Measurements from ENCODE around the gene FRMD4A.
"Not testable (repeated sequence)": the region's sequence is repeated elsewhere in the genome, so short reads cannot be mapped to it uniquely, and the experiment has no call there.

Gene FRMD4A

GRCh38 chr10:13942035-13942434 lies 388.7 kb downstream of the FRMD4A start:
- DNase-seq: no peak

- no peak for DNase-seq
These were observed 391.3 kb downstream of the FRMD4A start for GRCh38 chr10:13939391-13939790.

DNA sequence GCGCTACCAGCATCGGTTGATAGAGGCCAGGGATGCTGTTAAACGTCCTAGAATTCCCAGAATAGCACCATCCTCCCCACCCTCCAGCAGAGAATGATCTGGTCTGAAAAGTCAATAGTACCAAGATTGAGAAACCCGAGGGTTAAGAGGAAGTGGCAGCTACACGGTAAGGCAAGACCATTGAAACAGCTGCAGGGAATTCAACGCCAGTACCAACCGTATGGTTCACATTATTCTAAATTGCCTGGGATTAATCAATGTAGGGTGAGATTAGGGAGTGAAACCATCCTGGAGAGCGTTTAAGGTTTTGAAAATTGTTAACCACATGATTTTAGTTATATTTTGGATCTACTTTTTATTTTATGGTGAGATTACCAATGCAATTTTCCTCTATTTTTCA lies 391.8 kb downstream of the FRMD4A start:
- DNase-seq: no peak

DNA sequence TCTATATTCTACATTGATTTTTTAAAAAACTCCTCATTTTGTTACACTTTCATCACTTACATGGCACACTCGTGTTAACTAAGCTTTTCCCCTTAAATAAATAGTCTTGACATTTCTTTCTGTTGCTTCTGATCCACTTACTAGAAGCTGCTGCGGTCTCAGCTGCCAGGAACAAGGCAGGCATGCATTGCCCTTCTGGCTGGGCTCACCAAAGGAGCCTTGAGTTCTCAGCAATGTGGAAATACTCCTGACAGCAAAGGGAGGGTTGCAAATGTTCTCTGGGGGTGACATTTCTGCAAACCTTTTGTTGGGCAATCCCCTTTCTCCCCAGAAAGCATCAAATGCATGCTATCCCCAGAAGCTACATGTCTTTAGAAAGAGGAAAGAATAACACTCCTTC lies 393.9 kb downstream of the FRMD4A start:
- DNase-seq: no peak

DNA sequence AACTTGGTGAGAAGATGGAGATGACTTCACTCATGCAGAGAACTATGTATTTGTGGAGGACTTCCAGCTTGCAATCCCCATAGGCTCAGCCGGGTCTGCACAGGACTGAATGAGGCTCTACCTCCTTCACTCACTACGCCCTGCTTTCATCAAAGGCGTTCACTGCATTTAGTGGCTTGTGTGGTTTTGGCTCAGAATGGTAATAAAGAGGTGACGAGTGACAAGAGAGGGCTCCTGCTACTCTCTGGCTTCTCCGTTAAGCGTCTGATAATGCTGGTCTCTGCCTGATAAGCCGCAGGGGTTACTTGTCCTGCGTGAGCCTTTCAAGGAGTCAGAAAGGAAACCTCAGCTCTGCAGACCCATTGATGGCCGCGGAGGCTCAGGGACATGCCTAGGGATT lies 400.6 kb downstream of the FRMD4A start:
- DNase-seq: no peak

GRCh38 chr10:13928451-13928850 lies 402.3 kb downstream of the FRMD4A start:
- DNase-seq: no peak

- no peak for DNase-seq
These were observed 404.5 kb downstream of the FRMD4A start for GRCh38 chr10:13925971-13926780.

DNA sequence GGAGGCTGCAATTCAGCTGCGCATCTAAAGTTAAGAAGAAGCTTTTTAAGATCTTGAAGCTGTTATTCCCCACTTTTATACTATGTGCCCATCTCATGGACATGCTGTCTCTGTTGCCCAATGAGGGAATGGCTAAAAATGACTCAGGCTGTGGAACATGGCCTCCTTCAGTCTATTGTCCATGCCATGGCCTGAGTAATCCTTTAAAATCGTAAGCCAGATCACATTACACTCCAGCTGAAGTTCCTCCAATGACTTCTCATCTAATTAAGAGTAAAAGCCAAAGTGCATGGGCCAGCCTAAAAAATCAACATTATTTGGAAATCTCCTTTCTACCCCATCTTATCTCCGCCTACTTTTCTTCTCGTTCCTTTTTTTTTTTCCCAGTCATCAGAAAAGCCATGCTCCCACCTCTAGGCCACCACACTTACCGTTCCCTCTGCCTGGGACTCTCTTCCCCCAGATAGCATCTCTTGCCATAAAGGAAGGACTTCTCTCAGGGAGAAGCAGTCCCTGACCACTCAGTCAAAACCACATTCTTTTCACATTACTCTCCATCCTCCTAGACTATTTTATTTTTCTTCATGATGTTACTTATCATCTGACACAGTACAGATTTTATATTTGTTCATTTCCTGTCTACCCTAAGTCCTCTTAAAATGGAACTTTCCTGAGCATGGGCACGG lies 406.5 kb downstream of the FRMD4A start:
- DNase-seq: no peak

- no peak for DNase-seq
These were observed 408.1 kb downstream of the FRMD4A start for GRCh38 chr10:13922586-13922985.

- no peak for DNase-seq
These were observed 408.8 kb downstream of the FRMD4A start for GRCh38 chr10:13921941-13922340.

GRCh38 chr10:13921131-13921530 lies 409.6 kb downstream of the FRMD4A start:
- DNase-seq: not testable (repeated sequence)

DNA sequence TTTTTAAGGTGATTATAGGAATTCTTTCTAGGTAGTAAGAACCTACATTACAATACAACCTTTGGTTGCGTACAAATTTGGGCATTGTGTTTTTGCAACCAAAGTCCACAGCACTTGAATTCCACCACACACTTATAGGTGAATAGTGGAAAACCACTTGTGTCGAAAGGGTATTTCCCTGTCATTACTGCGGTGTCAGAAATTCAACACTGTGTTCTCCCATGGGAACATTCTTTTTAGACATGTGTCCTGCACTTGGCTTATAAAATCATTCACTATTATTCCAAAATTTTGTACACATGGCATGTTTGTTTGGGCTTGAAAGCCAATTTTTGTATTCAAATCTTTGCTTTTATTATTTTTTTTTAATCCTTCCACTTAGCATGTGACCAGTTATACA lies 410.3 kb downstream of the FRMD4A start:
- no peak for DNase-seq

GRCh38 chr10:13920031-13920430 lies 410.7 kb downstream of the FRMD4A start:
- no peak for DNase-seq

DNA sequence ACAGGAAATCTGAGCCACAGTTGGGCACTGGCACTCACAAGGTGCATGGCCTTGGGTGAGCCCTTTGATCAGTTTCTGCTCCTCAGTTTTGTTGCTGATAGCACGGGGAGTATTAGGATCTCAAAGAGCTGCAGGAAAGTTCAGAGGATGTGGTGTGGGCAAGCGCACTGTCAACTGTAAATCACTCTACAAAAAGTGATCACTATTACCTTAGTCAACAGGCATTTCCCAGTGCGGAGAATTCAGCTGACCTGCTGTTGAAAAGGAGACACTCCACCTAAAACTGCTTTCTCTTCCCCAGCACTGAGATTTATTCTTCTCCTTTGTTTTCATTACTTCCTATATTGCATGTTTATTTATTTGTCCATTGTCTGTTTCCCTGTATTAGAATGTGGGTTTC lies 412.9 kb downstream of the FRMD4A start:
- no peak for DNase-seq

DNA sequence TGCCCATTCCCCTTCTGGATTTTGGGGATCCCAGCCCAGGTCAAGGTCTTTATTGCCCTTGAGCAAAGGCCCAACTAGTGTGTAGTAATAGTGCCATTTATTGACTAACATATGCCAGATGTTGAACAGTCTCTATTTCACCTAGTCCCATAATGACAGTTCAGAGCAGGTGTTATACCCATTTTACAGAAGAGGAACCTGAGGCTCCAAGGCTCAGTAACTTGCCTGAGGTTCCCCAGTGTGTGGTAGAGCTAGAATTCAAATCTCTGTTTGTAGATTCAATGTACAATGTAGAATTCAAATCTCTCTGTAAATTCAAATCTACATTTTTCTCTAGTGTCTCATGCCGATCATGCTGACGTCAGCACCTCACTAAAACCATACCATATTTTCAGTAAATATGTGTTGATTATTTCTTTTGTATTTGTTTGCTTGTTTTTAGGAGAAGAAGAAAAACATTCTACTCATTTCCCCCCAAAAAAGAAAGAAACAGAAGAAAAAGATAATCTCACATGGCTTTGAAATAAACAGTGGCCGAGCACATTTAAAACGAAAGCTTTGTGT lies 414.3 kb downstream of the FRMD4A start:
- DNase-seq: no peak

DNA sequence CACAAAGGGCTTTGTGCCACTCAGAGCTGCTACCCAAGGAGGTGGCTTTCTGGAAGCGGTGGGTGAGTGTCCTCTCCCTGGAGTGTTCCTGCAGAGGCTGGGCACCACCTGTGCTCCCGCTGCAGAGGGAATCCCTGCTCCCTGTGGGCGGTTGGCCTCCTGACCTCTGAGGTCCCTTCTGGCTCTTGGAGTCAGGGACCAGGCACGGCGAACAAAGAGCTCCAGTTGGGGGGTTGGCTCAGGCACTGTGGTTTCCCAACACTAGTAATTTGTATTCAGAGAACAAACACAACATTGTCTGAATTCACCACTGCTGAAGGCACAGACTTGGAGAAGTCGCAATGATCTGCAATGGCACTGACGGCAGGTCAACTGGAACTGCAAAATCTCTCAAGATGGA lies 415.0 kb downstream of the FRMD4A start:
- DNase-seq: no peak

DNA sequence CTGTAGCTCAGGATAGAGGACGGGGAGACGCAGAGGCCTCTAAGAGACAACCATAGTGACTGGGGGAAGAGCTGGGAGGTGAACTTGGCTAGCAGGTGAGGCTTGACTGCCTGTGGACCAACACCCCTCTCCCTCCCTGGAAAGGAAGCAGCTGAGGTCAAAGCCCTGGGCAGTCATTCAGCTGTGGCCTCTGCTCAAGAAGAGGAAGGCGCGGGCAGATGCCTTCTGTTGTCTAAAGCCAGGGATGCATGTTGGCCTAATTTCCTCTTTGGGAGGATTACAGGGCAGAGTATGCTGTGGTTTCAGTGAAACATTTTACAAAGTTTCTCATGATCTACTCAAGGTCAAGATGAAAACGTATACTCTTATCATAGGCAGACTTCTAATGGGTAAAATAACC lies 416.8 kb downstream of the FRMD4A start:
- no peak for DNase-seq

DNA sequence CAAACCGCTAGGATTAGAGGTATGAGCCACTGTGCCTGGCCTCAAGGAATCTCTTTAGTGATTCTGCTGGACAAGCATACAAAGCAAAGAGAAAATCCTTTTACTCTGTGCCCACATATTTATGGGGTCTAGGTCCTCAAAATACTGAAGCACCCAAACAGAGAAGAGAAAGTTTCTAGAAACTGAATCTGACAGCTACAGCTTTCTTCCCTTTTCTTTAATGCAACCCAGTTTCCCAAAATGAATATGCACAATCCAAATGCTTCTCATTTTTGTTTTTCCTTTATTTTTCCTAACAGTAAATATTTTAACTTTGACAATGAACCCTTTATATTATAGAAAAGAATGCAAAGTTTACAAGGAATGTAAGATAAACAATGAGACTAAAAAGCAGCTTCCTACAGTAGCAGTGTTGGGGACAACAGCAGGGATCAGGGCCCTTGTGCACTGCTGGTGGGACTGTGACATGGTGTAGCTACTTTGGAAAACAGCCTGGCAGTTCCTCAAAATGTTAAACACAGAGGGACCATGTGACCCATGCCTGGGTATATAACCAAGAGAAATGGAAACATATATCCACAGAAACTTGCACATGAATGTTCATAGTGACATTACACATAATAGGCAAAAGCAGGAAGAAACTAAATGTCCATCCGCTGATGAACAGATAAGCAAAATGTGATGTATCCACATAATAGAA lies 418.8 kb downstream of the FRMD4A start:
- no peak for DNase-seq

- DNase-seq: no peak
These were observed 421.0 kb downstream of the FRMD4A start for GRCh38 chr10:13909516-13910258.

GRCh38 chr10:13908475-13908874 lies 422.2 kb downstream of the FRMD4A start:
- no peak for DNase-seq

DNA sequence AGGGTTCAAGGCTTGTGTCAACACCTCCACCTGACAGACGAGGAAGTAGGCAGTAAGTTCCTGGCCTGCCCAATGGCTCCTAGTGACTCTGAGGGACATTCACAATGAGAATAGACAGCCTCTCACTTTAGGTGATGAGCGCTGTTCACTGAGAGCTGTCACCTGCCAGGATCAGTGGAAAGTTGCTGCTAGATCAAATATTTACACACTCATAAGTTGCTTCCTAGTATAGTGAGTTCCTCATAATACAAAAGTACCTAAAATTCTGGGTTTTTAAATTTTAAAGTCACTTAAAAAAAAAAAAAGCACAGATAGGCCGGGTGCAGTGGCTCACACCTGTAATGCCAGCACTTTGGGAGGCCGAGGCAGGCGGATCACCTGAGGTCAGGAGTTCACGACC lies 423.2 kb downstream of the FRMD4A start:
- no peak for DNase-seq

DNA sequence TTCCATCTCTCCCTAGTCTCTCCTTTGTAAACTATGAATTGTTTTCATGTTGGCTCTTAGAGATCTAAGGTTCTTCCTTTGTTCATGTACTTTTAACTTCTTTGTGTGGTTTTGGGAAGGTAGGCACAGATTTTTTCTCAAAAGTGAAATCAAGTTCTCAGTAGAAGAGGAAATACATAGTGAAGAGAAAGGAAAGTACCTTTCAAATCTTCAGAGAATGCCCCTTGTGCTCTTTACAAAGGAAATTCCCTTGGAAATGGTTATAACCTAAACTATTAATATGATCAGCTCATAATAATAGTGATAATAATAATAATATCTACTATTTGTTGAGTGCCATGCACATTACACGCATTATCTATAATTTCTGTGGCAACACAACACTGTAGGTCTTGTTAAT lies 425.4 kb downstream of the FRMD4A start:
- DNase-seq: no peak

DNA sequence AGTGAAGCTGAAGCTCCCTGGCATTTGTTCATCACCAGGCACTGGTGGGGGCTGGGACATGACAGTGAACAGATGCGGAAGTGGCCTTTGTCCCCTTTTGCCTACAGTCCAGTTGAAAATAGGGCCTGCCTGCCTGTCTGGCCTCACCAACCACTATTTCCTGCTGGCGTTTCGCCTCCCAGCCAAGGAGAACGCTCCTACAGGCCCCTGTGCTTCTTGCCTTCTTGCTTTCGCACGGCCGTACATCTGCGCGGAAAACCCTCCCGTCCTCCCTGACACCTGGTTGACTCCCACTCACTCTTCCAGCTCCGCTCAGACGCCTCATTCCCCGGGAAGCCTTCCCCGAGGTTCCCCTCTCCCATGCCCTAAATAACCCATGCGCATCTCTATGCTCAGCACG lies 426.7 kb downstream of the FRMD4A start:
- no peak for DNase-seq
